ENCODE measurements around the gene TMED10.

GRCh38 chr14:75138492-75138891 lies 37.9 kb downstream of the TMED10 start:
- TF ChIP-seq ZNF816 (CRISPR knock-in tag; IDR thresholded peaks at IDR 0.05; ENCODE audit: borderline replicate concordance) (no peak), RNF219 (CRISPR knock-in tag; IDR thresholded peaks at IDR 0.05) (no peak), GMEB1 (CRISPR knock-in tag; IDR thresholded peaks at IDR 0.05; ENCODE audit: borderline replicate concordance) (no peak), ZBTB25 (CRISPR knock-in tag; IDR thresholded peaks at IDR 0.05) (no peak), CC2D1A (CRISPR knock-in tag; IDR thresholded peaks at IDR 0.05) (no peak), MYC (CRISPR knock-in tag; IDR thresholded peaks at IDR 0.05; ENCODE audit: borderline replicate concordance) (no peak), TARDBP (CRISPR knock-in tag; IDR thresholded peaks at IDR 0.05) (no peak), NR2F1 (CRISPR knock-in tag; IDR thresholded peaks at IDR 0.05) (no peak), HES4 (CRISPR knock-in tag; IDR thresholded peaks at IDR 0.05; ENCODE audit: borderline replicate concordance) (no peak), SALL2 (CRISPR knock-in tag; IDR thresholded peaks at IDR 0.05) (no peak), ZNF629 (CRISPR knock-in tag; conservative IDR thresholded peaks at IDR 0.05) (no peak), BRCA1 (CRISPR knock-in tag; IDR thresholded peaks at IDR 0.05) (no peak), ZKSCAN1 (IDR thresholded peaks at IDR 0.05; ENCODE audit: low read length) (no peak), CTCF (CRISPR knock-in tag; IDR thresholded peaks at IDR 0.05) (no peak)
